CD4-positive, alpha-beta memory T cell (primary cell): ENCODE results near the gene SASH3. TPM values are rescaled to one million over a fixed set of nuclear protein-coding genes. Genes with fewer than 3 reads are reported as not detected.
A peak's percentile ranks its signal among the peaks of the same experiment; 100 is the strongest.

Source experiments
- CTCF ChIA-PET: fragments of 350-600 bp; sonication (Branson Sonifier 250); formaldehyde crosslinking; loops from one replicate; lab custom pipeline; 2021; ENCODE audit warnings: inconsistent platforms; ENCODE audit not compliant: partially characterized antibody; lab: Charles Lee
- POLR2A ChIA-PET: fragments of 350-600 bp; sonication (Branson Sonifier 250); formaldehyde crosslinking; loops from one replicate; lab custom pipeline; 2021; ENCODE audit not compliant: partially characterized antibody; lab: Charles Lee
- DNase-seq, 5 donors: peaks; one replicate each; pipeline versions ENCODE4 v3.0.0 to v3.0.0-alpha.2; 2020 to 2022; ENCODE audit warnings: mixed read lengths in 1 of 5
- H3K27ac ChIP-seq: one replicate; pipeline ENCODE4 v1.7.0; 2013; ENCODE audit warnings: low read depth, low read length
- H3K27me3 ChIP-seq: 2 replicates; pipeline ENCODE4 v1.7.0; 2013; ENCODE audit warnings: mild to moderate bottlenecking, low read length, moderate library complexity; ENCODE audit not compliant: insufficient read depth
- H3K36me3 ChIP-seq: 2 replicates; pipeline ENCODE4 v1.7.0; 2013; ENCODE audit warnings: mild to moderate bottlenecking, low read length, moderate library complexity; ENCODE audit not compliant: insufficient read depth
- H3K4me1 ChIP-seq: 2 replicates; pipeline ENCODE4 v1.7.0; 2013; ENCODE audit warnings: mild to moderate bottlenecking, low read length, moderate library complexity; ENCODE audit not compliant: insufficient read depth
- H3K4me3 ChIP-seq, 2 donors: one replicate each; pipeline ENCODE4 v1.7.0; 2013; ENCODE audit warnings: low read length in 2 of 2, mild to moderate bottlenecking in 1 of 2
- H3K9me3 ChIP-seq, 2 donors: one replicate each; pipeline ENCODE4 v1.7.0; 2013; ENCODE audit warnings: low read length in 2 of 2, control low read depth in 1 of 2; ENCODE audit not compliant: control insufficient read depth in 1 of 2
- H3K27ac Mint-ChIP-seq, 7 donors: one replicate each; pipeline ENCODE4 v1.8.0; 2020 to 2021; ENCODE audit warnings: mixed read lengths in 7 of 7, mild to moderate bottlenecking in 6 of 7, inconsistent platforms in 3 of 7, moderate library complexity in 3 of 7
- H3K27me3 Mint-ChIP-seq, 2 donors: one replicate each; pipeline ENCODE4 v1.8.0; 2020 to 2021; ENCODE audit warnings: mixed read lengths in 2 of 2
- H3K36me3 Mint-ChIP-seq, 2 donors: one replicate each; pipeline ENCODE4 v1.8.0; 2020 to 2021; ENCODE audit warnings: mixed read lengths in 2 of 2, inconsistent platforms in 1 of 2, mild to moderate bottlenecking in 1 of 2
- H3K4me1 Mint-ChIP-seq, 4 donors: one replicate each; pipeline ENCODE4 v1.8.0; 2020 to 2021; ENCODE audit warnings: mixed read lengths in 4 of 4, mild to moderate bottlenecking in 1 of 4
- H3K4me3 Mint-ChIP-seq, 8 donors: one replicate each; pipeline ENCODE4 v1.8.0; 2020 to 2021; ENCODE audit warnings: mixed read lengths in 8 of 8, mild to moderate bottlenecking in 7 of 8, moderate library complexity in 6 of 8, inconsistent platforms in 3 of 8
- H3K9me3 Mint-ChIP-seq, 8 donors: one replicate each; pipeline ENCODE4 v1.8.0; 2020 to 2021; ENCODE audit warnings: mixed read lengths in 8 of 8, mild to moderate bottlenecking in 5 of 8, inconsistent platforms in 3 of 8, moderate library complexity in 1 of 8
- intact Hi-C: fragments of 100-400 bp; cut with micrococcal nuclease; formaldehyde crosslinking; loops from one replicate; pipeline ENCODE4 v1.15.1; 2023
- polyA plus RNA-seq, 2 donors: library from polyadenylated mRNA; unstranded; fragments of 300-500 nt; fragmentation: Illumina TruSeq; gene quantifications; one replicate each; pipeline ENCODE4 v1.2.3, GENCODE V29; 2021
- total RNA-seq, 2 experiments: library from RNA; stranded (reverse); gene quantifications; one replicate each; pipeline ENCODE4 v1.2.3, GENCODE V29; 2021

SASH3 gene
- total and polyA plus RNA-seq, 4 experiments from 2014 or later: 83.3 to 211 (median 150) TPM

- Mint-ChIP-seq H3K27me3 (no peaks in the 10 kb centered on the region), H3K4me1 (peaks cover 42 to 89% (median 67%) of the 10 kb centered on the region in 4 donors), H3K4me3 (peak overlapping the region; percentile 81 to 97 (median 88)), H3K9me3 (no peaks in the 10 kb centered on the region), H3K27ac (peak overlapping the region; percentile 82 to 95 (median 92)), H3K36me3 (peaks cover 33 to 51% of the 10 kb centered on the region in 2 donors)
- ChIA-PET POLR2A (interaction anchor here (0.8 to 39.3 kb wide), 11 partner anchors 4 to 125 kb away, joined by 3 to 1390 read pairs (median 5); partner anchors contain the start of genes SASH3 and UTP14A), CTCF (interaction anchor here (0.8 to 5.2 kb wide), 10 partner anchors 9 to 45 kb away, joined by 3 to 30 read pairs (median 12); no protein-coding TSS in a partner anchor)
- Histone ChIP-seq H3K9me3 (no peaks in the 10 kb centered on the region), H3K4me1 (peaks cover 74% of the 10 kb centered on the region), H3K27me3 (no peaks in the 10 kb centered on the region), H3K27ac (peak overlapping the region; percentile 62), H3K4me3 (peak overlapping the region; percentile 75 to 86), H3K36me3 (peaks cover 16% of the 10 kb centered on the region)
- intact Hi-C loops: loop anchor here (1.0 to 5.0 kb wide), 4 partner anchors 18 to 44 kb away; partner anchors contain the start of gene XPNPEP2
- DNase-seq: peak; percentile 77 to 93 (median 83)
Observed at GRCh38 chrX:129781134-129781672, 1.5 kb downstream of the SASH3 start.

- POLR2A ChIA-PET: interaction anchor here (0.8 to 39.3 kb wide), 11 partner anchors 3 to 124 kb away, joined by 3 to 1390 read pairs (median 5); partner anchors contain the start of genes SASH3 and UTP14A
- peak overlapping the region; percentile 62 for H3K27ac ChIP-seq
- H3K4me1 ChIP-seq: peaks cover 72% of the 10 kb centered on the region
Observed at GRCh38 chrX:129781680-129782495, 2.1 kb downstream of the SASH3 start.

GRCh38 chrX:129782706-129783105 lies 3.0 kb downstream of the SASH3 start:
- H3K36me3 Mint-ChIP-seq: peaks cover 44 to 64% of the 10 kb centered on the region in 2 donors
- DNase-seq: no peak
- ChIA-PET CTCF (interaction anchor here (0.7 to 5.2 kb wide), 18 partner anchors 11 to 141 kb away, joined by 3 to 30 read pairs (median 6); partner anchors contain the start of gene XPNPEP2), POLR2A (interaction anchor here (0.8 to 39.3 kb wide), 6 partner anchors 3 to 106 kb away, joined by 3 to 1390 read pairs (median 6); partner anchors contain the start of gene SASH3)
- H3K9me3 ChIP-seq: no peaks in the 10 kb centered on the region
- intact Hi-C loops: loop anchor here (2.0 to 5.0 kb wide), 3 partner anchors 14 to 45 kb away; partner anchors contain the start of gene XPNPEP2
- H3K27ac Mint-ChIP-seq: peak overlapping the region; percentile 58 to 92 (median 89)
- H3K4me3 ChIP-seq: peak overlapping the region; percentile 52 to 61
- H3K4me3 Mint-ChIP-seq: peak overlapping the region; percentile 81 to 97 (median 88)
- H3K4me1 Mint-ChIP-seq: peaks cover 43 to 88% (median 68%) of the 10 kb centered on the region in 4 donors
- no peaks in the 10 kb centered on the region for H3K27me3 ChIP-seq
- peak overlapping the region; percentile 62 for H3K27ac ChIP-seq
- peaks cover 72% of the 10 kb centered on the region for H3K4me1 ChIP-seq
- peaks cover 22% of the 10 kb centered on the region for H3K36me3 ChIP-seq
- no peaks in the 10 kb centered on the region for H3K27me3 Mint-ChIP-seq
- no peaks in the 10 kb centered on the region for H3K9me3 Mint-ChIP-seq

More at GRCh38 chrX:129781680-129782495, 2.1 kb downstream of the SASH3 start:
- CTCF ChIA-PET: interaction anchor here (0.8 to 5.2 kb wide), 15 partner anchors 10 to 104 kb away, joined by 3 to 30 read pairs (median 10); partner anchors contain the start of gene XPNPEP2
- H3K27ac Mint-ChIP-seq: peak overlapping the region; percentile 82 to 95 (median 92)
- peak overlapping the region; percentile 81 to 97 (median 88) for H3K4me3 Mint-ChIP-seq
- no peaks in the 10 kb centered on the region for H3K27me3 Mint-ChIP-seq
- peak in 1 of 5 donors; percentile 57 for DNase-seq
- H3K36me3 ChIP-seq: peaks cover 16% of the 10 kb centered on the region
- peaks cover 37 to 57% of the 10 kb centered on the region in 2 donors for H3K36me3 Mint-ChIP-seq
- H3K9me3 Mint-ChIP-seq: no peaks in the 10 kb centered on the region
- H3K4me3 ChIP-seq: peak overlapping the region; percentile 52 to 61
- intact Hi-C loops: loop anchor here (1.0 to 5.0 kb wide), 5 partner anchors 13 to 45 kb away; partner anchors contain the start of gene XPNPEP2
- H3K27me3 ChIP-seq: no peaks in the 10 kb centered on the region
- no peaks in the 10 kb centered on the region for H3K9me3 ChIP-seq
- peaks cover 39 to 88% (median 65%) of the 10 kb centered on the region in 4 donors for H3K4me1 Mint-ChIP-seq

GRCh38 chrX:129783291-129783713 lies 3.6 kb downstream of the SASH3 start:
- Mint-ChIP-seq H3K27me3 (no peaks in the 10 kb centered on the region), H3K4me3 (peak overlapping the region; percentile 81 to 97 (median 88)), H3K4me1 (peaks cover 42 to 85% (median 66%) of the 10 kb centered on the region in 4 donors), H3K27ac (peak overlapping the region; percentile 58 to 92 (median 86)), H3K9me3 (no peaks in the 10 kb centered on the region), H3K36me3 (peaks cover 45 to 64% of the 10 kb centered on the region in 2 donors)
- Histone ChIP-seq H3K36me3 (peaks cover 24% of the 10 kb centered on the region), H3K9me3 (no peaks in the 10 kb centered on the region), H3K27me3 (no peaks in the 10 kb centered on the region), H3K4me1 (peaks cover 66% of the 10 kb centered on the region), H3K4me3 (peak overlapping the region; percentile 22 to 61), H3K27ac (peak overlapping the region; percentile 62)
- intact Hi-C loops: loop anchor here (2.0 to 5.0 kb wide), 3 partner anchors 15 to 46 kb away; partner anchors contain the start of gene XPNPEP2
- ChIA-PET CTCF (interaction anchor here (0.7 to 5.2 kb wide), 16 partner anchors 11 to 142 kb away, joined by 3 to 30 read pairs (median 5); partner anchors contain the start of gene XPNPEP2), POLR2A (interaction anchor here (0.8 to 39.3 kb wide), 7 partner anchors 2 to 107 kb away, joined by 3 to 1390 read pairs (median 6); partner anchors contain the start of gene SASH3)
- DNase-seq: no peak

GRCh38 chrX:129784371-129784770 lies 4.6 kb downstream of the SASH3 start:
- Histone ChIP-seq H3K9me3 (no peaks in the 10 kb centered on the region), H3K27me3 (no peaks in the 10 kb centered on the region), H3K4me1 (peaks cover 55% of the 10 kb centered on the region), H3K4me3 (peak overlapping the region; percentile 22 to 61), H3K27ac (peak overlapping the region; percentile 62), H3K36me3 (peaks cover 31% of the 10 kb centered on the region)
- Mint-ChIP-seq H3K36me3 (peaks cover 48 to 72% of the 10 kb centered on the region in 2 donors), H3K9me3 (no peaks in the 10 kb centered on the region), H3K27me3 (no peaks in the 10 kb centered on the region), H3K27ac (peak overlapping the region; percentile 34 to 86 (median 77)), H3K4me1 (peaks cover 35 to 79% (median 59%) of the 10 kb centered on the region in 4 donors), H3K4me3 (peak overlapping the region; percentile 81 to 97 (median 88))
- no peak for DNase-seq
- ChIA-PET CTCF (interaction anchor here (0.9 to 3.9 kb wide), 6 partner anchors 11 to 143 kb away, joined by 3 to 27 read pairs (median 4); partner anchors contain the start of gene APLN), POLR2A (interaction anchor here (1.7 to 39.3 kb wide), 5 partner anchors 1 to 58 kb away, joined by 6 to 1390 read pairs (median 7); partner anchors contain the start of gene SASH3)
- intact Hi-C loops: loop anchor here (5.0 kb wide), 2 partner anchors 38 to 47 kb away; partner anchors contain the start of gene XPNPEP2
